Neutrophil (primary cell): Measurements from ENCODE around the gene C1orf21.

Experiments used
- H3K27ac ChIP-seq: fragments of 200-600 bp; sonication (generic); 2 replicates; pipeline ENCODE4 v1.5.1; 2016; ENCODE audit warnings: mild to moderate bottlenecking, moderate library complexity
- H3K27me3 ChIP-seq: fragments of 200-600 bp; sonication (generic); 2 replicates; pipeline ENCODE4 v1.6.0; 2016; ENCODE audit warnings: mild to moderate bottlenecking
- H3K36me3 ChIP-seq: fragments of 200-600 bp; sonication (generic); 2 replicates; pipeline ENCODE4 v1.5.1; 2017
- H3K4me1 ChIP-seq, 2 experiments: fragments of 200-600 bp in 1 of 2; sonication (generic) in 1 of 2; 1 replicate in 1 of 2; 2 replicates in 1 of 2; pipeline versions ENCODE4 v1.5.1 to v1.6.1; 2013 to 2016; ENCODE audit warnings: low read depth in 1 of 2, low read length in 1 of 2, mild to moderate bottlenecking in 1 of 2, moderate library complexity in 1 of 2; ENCODE audit not compliant: control insufficient read depth in 1 of 2, insufficient read depth in 1 of 2
- H3K4me3 ChIP-seq, 2 experiments: fragments of 200-600 bp in 1 of 2; sonication (generic) in 1 of 2; 1 replicate in 1 of 2; 2 replicates in 1 of 2; pipeline ENCODE4 v1.5.1; 2013 to 2016; ENCODE audit warnings: low read depth in 1 of 2, low read length in 1 of 2, mild to moderate bottlenecking in 1 of 2, moderate library complexity in 1 of 2
- H3K9me3 ChIP-seq: fragments of 200-600 bp; sonication (generic); 2 replicates; pipeline ENCODE4 v1.5.1; 2016
- TF ChIP-seq, protein P1 (sequence below): fragments of 200-600 bp; sonication (generic); IDR thresholded peaks from 2 replicates; pipeline ENCODE4 v1.5.1; 2016; ENCODE audit warnings: antibody characterized with exemption

Gene C1orf21

DNA sequence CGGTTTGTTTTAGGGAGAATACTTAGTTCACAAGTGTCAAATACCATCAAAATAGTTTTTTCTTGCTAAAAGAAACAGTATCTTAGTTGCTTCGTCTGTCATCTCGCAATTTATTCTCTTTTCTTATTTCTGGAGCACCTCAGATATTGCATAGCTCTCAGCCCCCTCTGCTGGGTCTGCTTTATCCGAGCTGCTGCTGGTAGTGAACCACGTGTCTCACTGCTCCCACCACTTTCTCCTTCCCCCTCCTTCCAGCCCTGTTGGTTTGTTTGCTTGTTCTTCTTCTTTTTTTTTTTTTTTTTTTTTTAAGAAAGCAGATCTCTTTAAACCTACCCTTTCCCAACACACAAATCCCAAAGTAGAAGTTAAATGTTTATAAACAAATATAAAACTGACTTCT lies 197.0 kb downstream of the C1orf21 start:
- Histone ChIP-seq H3K9me3 (no peaks in the 10 kb centered on the region), H3K4me1 (no peaks in the 10 kb centered on the region), H3K27me3 (no peaks in the 10 kb centered on the region), H3K4me3 (no peak overlapping the region), H3K36me3 (no peaks in the 10 kb centered on the region), H3K27ac (no peak overlapping the region)
- TF ChIP-seq, protein P1, sequence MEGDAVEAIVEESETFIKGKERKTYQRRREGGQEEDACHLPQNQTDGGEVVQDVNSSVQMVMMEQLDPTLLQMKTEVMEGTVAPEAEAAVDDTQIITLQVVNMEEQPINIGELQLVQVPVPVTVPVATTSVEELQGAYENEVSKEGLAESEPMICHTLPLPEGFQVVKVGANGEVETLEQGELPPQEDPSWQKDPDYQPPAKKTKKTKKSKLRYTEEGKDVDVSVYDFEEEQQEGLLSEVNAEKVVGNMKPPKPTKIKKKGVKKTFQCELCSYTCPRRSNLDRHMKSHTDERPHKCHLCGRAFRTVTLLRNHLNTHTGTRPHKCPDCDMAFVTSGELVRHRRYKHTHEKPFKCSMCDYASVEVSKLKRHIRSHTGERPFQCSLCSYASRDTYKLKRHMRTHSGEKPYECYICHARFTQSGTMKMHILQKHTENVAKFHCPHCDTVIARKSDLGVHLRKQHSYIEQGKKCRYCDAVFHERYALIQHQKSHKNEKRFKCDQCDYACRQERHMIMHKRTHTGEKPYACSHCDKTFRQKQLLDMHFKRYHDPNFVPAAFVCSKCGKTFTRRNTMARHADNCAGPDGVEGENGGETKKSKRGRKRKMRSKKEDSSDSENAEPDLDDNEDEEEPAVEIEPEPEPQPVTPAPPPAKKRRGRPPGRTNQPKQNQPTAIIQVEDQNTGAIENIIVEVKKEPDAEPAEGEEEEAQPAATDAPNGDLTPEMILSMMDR, result no peak

DNA sequence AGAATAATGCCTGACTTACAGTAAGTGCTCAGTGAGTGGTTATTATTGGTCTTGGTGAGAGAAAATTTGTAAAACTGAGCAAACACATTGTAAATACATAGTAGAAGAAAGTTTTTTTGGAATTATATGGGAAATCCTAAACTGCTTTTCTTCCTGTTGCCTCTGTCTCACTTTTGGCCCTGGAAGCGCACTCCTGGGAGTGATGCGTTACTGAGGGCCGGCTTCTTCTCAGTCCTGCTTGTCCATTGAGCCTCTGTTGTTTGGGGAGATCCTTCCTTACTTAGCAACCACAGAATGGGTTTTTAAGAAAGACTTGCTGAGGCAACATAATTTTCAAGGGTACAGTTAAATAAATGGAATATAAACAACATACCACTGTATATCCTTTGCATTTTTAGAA lies 201.9 kb downstream of the C1orf21 start:
- Histone ChIP-seq H3K4me1 (no peaks in the 10 kb centered on the region), H3K36me3 (no peaks in the 10 kb centered on the region), H3K9me3 (no peaks in the 10 kb centered on the region), H3K27ac (no peak overlapping the region), H3K27me3 (no peaks in the 10 kb centered on the region), H3K4me3 (no peak overlapping the region)
- TF ChIP-seq, protein P1, result no peak

DNA sequence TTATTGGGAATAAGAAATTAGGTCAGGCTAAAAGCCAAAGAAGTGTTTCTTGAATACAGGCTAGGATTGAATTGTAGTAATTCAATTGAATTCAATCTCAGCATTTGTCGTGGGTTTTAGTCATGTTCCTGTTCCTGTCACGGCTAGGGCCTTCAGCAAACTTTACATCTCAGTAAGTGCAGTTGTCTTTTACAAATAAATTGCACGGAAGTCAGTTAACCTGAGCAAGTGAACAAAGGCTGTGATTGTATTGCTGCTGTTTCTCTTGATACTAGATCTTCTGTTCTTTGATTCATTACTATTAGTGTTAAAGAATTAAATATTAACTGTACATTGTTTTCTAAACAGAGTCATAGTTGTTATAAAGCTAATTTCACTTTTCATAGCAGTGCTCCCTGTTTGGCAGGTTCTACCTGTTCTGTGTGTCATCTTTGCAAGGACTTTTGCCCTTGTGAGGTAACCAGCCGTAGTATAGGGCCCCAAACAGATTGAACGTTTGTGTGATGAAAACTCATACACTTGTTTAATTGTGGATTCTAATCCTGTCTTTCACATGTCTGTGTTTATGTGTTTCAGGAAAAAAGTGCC lies 203.4 kb downstream of the C1orf21 start:
- H3K27ac ChIP-seq, result no peak overlapping the region
- H3K4me3 ChIP-seq, result no peak overlapping the region
- TF ChIP-seq, protein P1, result no peak
- no peaks in the 10 kb centered on the region for H3K9me3 ChIP-seq
- H3K27me3 ChIP-seq, result no peaks in the 10 kb centered on the region
- no peaks in the 10 kb centered on the region for H3K36me3 ChIP-seq
- no peaks in the 10 kb centered on the region for H3K4me1 ChIP-seq

DNA sequence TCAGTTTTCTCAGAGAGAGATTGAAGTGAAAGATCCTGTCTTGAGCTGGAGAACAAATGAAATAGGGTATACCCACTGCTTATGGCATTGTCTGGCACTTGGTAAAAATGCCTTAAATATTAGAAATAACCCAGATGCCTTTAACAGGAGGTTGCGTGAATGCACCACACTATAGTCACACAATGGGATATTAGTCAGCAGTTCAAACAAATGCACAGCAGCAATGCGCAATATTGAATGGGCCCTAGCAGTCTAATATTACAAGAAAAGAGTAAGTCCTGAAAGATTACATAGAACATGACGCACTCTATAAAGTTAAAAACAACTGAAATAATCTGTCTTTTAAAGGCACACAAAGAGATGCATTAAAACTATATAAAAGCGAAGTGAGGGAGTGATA lies 206.8 kb downstream of the C1orf21 start:
- Histone ChIP-seq H3K9me3 (no peaks in the 10 kb centered on the region), H3K27ac (no peak overlapping the region), H3K4me3 (no peak overlapping the region), H3K36me3 (no peaks in the 10 kb centered on the region), H3K27me3 (no peaks in the 10 kb centered on the region), H3K4me1 (no peaks in the 10 kb centered on the region)
- TF ChIP-seq, protein P1, result no peak

DNA sequence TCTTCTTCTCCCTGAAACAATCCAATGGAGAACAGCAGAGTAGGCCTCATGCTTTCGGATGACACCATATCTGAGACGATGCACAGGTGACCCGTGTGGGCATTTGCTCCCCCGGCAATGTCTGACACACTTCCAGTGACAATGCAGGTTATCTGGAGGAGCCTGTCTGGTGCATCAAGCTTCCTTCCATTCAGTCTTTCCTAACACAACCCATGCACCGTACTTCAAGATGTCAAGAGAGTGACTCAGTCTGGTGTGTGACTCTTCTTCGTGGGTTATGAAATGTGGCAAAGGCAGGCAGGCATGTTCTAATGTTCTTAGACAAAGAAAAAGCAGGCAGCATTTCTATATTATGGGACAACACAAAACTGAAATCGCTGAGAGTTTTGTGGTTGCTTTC lies 208.8 kb downstream of the C1orf21 start:
- no peaks in the 10 kb centered on the region for H3K27me3 ChIP-seq
- TF ChIP-seq, protein P1, result no peak
- H3K4me1 ChIP-seq, result no peaks in the 10 kb centered on the region
- H3K9me3 ChIP-seq, result no peaks in the 10 kb centered on the region
- H3K4me3 ChIP-seq, result no peak overlapping the region
- no peaks in the 10 kb centered on the region for H3K36me3 ChIP-seq
- H3K27ac ChIP-seq, result no peak overlapping the region
